Left ventricle myocardium inferior (tissue), 1 donor: Measurements from ENCODE around the gene PDE4B. TPM values are rescaled to one million over a fixed set of nuclear protein-coding genes. Genes with fewer than 3 reads are reported as not detected.
"Not testable (repeated sequence)": the region's sequence is repeated elsewhere in the genome, so short reads cannot be mapped to it uniquely, and the experiment has no call there.

Source experiments
- DNase-seq: peaks from one replicate; pipeline ENCODE4 v3.0.0-alpha.2; 2020
- H3K27ac ChIP-seq: fragments of 200-600 bp; replicated peaks from 2 replicates; pipeline ENCODE4 v1.8.0; 2021
- H3K27me3 ChIP-seq: fragments of 200-600 bp; 2 replicates; pipeline ENCODE4 v1.8.0; 2021; ENCODE audit warnings: low read depth
- H3K36me3 ChIP-seq: fragments of 200-600 bp; 2 replicates; pipeline ENCODE4 v1.8.0; 2021
- H3K4me1 ChIP-seq: fragments of 200-600 bp; 2 replicates; pipeline ENCODE4 v1.8.0; 2021
- H3K4me3 ChIP-seq: fragments of 200-600 bp; 2 replicates; pipeline ENCODE4 v1.8.0; 2021; ENCODE audit warnings: mild to moderate bottlenecking, moderate library complexity
- H3K9me3 ChIP-seq: fragments of 200-600 bp; replicated peaks from 2 replicates; pipeline ENCODE4 v1.8.0; 2021
- CTCF ChIP-seq: fragments of 200-600 bp; IDR thresholded peaks from 2 replicates; pipeline ENCODE4 v1.8.0; 2021; ENCODE audit warnings: antibody characterized with exemption, mild to moderate bottlenecking, borderline replicate concordance
- intact Hi-C: fragments of 100-400 bp; cut with micrococcal nuclease; formaldehyde crosslinking; loops from one replicate; pipeline ENCODE4 v1.11.0; 2022
- total RNA-seq: library from RNA; stranded (reverse); fragmentation: NEBNext Ultra II Directional; extraction: Animal tissue kit (Norgen Biotek cat#: 25700); gene quantifications from one replicate; pipeline ENCODE4 v1.2.1, GENCODE V29; 2021
- donor health status: DM: no; HTN: yes; CAD: no; lungs with severe emphysema.

The PDE4B gene
- total RNA-seq, 1 donor from 2014 or later: 3.5 TPM

- no peak overlapping the region for H3K27ac ChIP-seq
- peaks cover 13% of the 10 kb centered on the region for H3K9me3 ChIP-seq
- no peak for TF ChIP-seq CTCF
Measured at GRCh38 chr1:66095190-66095589, 302.5 kb downstream of the PDE4B start.

GRCh38 chr1:66100959-66101358, 308.3 kb downstream of the PDE4B start:
- H3K36me3 ChIP-seq, DNase-seq, H3K27me3 ChIP-seq, H3K4me1 ChIP-seq, intact Hi-C loops, H3K4me3 ChIP-seq, H3K27ac ChIP-seq: not testable (repeated sequence)
- H3K9me3 ChIP-seq: peaks cover 45% of the 10 kb centered on the region

More at GRCh38 chr1:66095190-66095589, 302.5 kb downstream of the PDE4B start:
- H3K27me3 ChIP-seq: no peaks in the 10 kb centered on the region
- intact Hi-C loops: loop anchor here (10.0 kb wide), 1 partner anchor 130 kb away; no protein-coding TSS in a partner anchor
- H3K4me3 ChIP-seq: no peak overlapping the region
- no peaks in the 10 kb centered on the region for H3K4me1 ChIP-seq
- no peak for DNase-seq
- no peaks in the 10 kb centered on the region for H3K36me3 ChIP-seq

- DNase-seq, intact Hi-C loops, H3K4me3 ChIP-seq, H3K4me1 ChIP-seq, H3K27ac ChIP-seq, H3K27me3 ChIP-seq, H3K36me3 ChIP-seq: not testable (repeated sequence)
- H3K9me3 ChIP-seq: peaks cover 42% of the 10 kb centered on the region
Measured at GRCh38 chr1:66104076-66104475, 311.4 kb downstream of the PDE4B start.

- Histone ChIP-seq H3K4me3 (no peak overlapping the region), H3K4me1 (no peaks in the 10 kb centered on the region), H3K36me3 (no peaks in the 10 kb centered on the region), H3K27ac (no peak overlapping the region), H3K27me3 (no peaks in the 10 kb centered on the region), H3K9me3 (peaks cover 3% of the 10 kb centered on the region)
- no peak for TF ChIP-seq CTCF
- no peak for DNase-seq
- intact Hi-C loops: no loop called here
Measured at GRCh38 chr1:66108624-66109023, 315.9 kb downstream of the PDE4B start.

- intact Hi-C loops: no loop called here
- Histone ChIP-seq H3K36me3 (no peaks in the 10 kb centered on the region), H3K4me3 (no peak overlapping the region), H3K9me3 (no peaks in the 10 kb centered on the region), H3K27me3 (no peaks in the 10 kb centered on the region), H3K4me1 (no peaks in the 10 kb centered on the region), H3K27ac (no peak overlapping the region)
- DNase-seq: no peak
- TF ChIP-seq CTCF: no peak
Measured at GRCh38 chr1:66112744-66113400, 320.2 kb downstream of the PDE4B start.

GRCh38 chr1:66119148-66119547, 326.5 kb downstream of the PDE4B start:
- Histone ChIP-seq H3K4me1 (no peaks in the 10 kb centered on the region), H3K27ac (no peak overlapping the region), H3K36me3 (no peaks in the 10 kb centered on the region), H3K9me3 (no peaks in the 10 kb centered on the region), H3K27me3 (peaks cover 4% of the 10 kb centered on the region), H3K4me3 (no peak overlapping the region)
- intact Hi-C loops: no loop called here
- no peak for DNase-seq
- TF ChIP-seq CTCF: no peak
